GM18951 (cell line): Measurements from ENCODE around the gene SH3D19.

Experiments
- POLR2A ChIP-seq: IDR thresholded peaks from 4 replicates; pipeline ENCODE4 v1.6.1; 2011; ENCODE audit warnings: mild to moderate bottlenecking; ENCODE audit not compliant: insufficient read length, insufficient read depth; ENCODE audit errors: extremely low read depth
- in situ Hi-C: fragments of 300-500 bp; cut with MboI; formaldehyde crosslinking; loops from one replicate; pipeline ENCODE4 v1.12.0; 2022; ENCODE audit warnings: low sequenced_read_pairs, mixed read lengths, inconsistent platforms; ENCODE audit not compliant: unreplicated experiment

Gene SH3D19

GRCh38 chr4:151219091-151219490 is 106.3 kb downstream of the SH3D19 start:
- no peak for TF ChIP-seq POLR2A
- in situ Hi-C loops: no loop called here

GRCh38 chr4:151218343-151218742 is 107.1 kb downstream of the SH3D19 start:
- no peak for TF ChIP-seq POLR2A

GRCh38 chr4:151217326-151217725 is 108.1 kb downstream of the SH3D19 start:
- in situ Hi-C loops: no loop called here
- TF ChIP-seq POLR2A: no peak

More at GRCh38 chr4:151218343-151218742, 107.1 kb downstream of the SH3D19 start:
- in situ Hi-C loops: no loop called here

- no peak for TF ChIP-seq POLR2A
These were observed 110.1 kb downstream of the SH3D19 start for GRCh38 chr4:151215295-151215694.

GRCh38 chr4:151207868-151208267 is 117.5 kb downstream of the SH3D19 start:
- no peak for TF ChIP-seq POLR2A
- in situ Hi-C loops: no loop called here

More at GRCh38 chr4:151215295-151215694, 110.1 kb downstream of the SH3D19 start:
- in situ Hi-C loops: no loop called here

GRCh38 chr4:151207186-151207585 is 118.2 kb downstream of the SH3D19 start:
- TF ChIP-seq POLR2A: no peak
- in situ Hi-C loops: no loop called here

GRCh38 chr4:151206241-151207005 is 119.0 kb downstream of the SH3D19 start:
- in situ Hi-C loops: no loop called here
- no peak for TF ChIP-seq POLR2A

GRCh38 chr4:151205722-151206121 is 119.7 kb downstream of the SH3D19 start:
- no peak for TF ChIP-seq POLR2A
- in situ Hi-C loops: no loop called here

- no peak for TF ChIP-seq POLR2A
- in situ Hi-C loops: no loop called here
These were observed 120.4 kb downstream of the SH3D19 start for GRCh38 chr4:151204925-151205524.

- no peak for TF ChIP-seq POLR2A
- in situ Hi-C loops: no loop called here
These were observed 122.5 kb downstream of the SH3D19 start for GRCh38 chr4:151202851-151203455.

GRCh38 chr4:151202381-151202780 is 123.0 kb downstream of the SH3D19 start:
- in situ Hi-C loops: no loop called here
- TF ChIP-seq POLR2A: no peak

- no peak for TF ChIP-seq POLR2A
- in situ Hi-C loops: no loop called here
These were observed 125.8 kb downstream of the SH3D19 start for GRCh38 chr4:151199319-151200190.

GRCh38 chr4:151198748-151199147 is 126.7 kb downstream of the SH3D19 start:
- in situ Hi-C loops: no loop called here
- no peak for TF ChIP-seq POLR2A
